ENCODE results near the gene ADGRD1. TPM values are rescaled to one million over a fixed set of nuclear protein-coding genes. Genes with fewer than 3 reads are reported as not detected.

ADGRD1 gene
- total RNA-seq, 4 donors from 2014 or later: 8.3 to 18.1 (median 12.5) TPM

DNA sequence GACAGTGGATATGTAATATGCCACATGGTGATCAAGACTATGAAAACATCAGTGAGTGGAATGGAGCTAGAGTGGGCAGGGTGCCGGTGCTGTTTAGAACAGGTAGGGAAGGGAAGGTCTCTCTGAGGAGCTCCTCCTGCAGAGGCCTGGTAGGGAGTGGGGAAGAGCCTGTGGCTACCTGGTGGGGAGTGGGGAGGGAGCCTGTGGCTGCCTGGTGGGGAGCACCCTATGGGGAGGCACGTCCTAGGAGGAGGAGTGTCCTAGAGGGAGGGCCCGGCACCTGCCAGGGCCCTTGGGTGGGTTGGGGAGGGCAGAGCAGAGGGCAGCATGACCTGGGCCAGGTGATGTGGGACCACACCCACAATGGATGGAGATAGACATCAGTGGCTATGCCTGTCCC is 122.6 kb downstream of the ADGRD1 start:
- intact Hi-C loops (cut with DNase I; ENCODE audit: low total_unique reads) (no loop called here), in situ Hi-C loops (cut with MboI; ENCODE audit: low pct_ligation_motif_present in 1 of 4, low pct_unique_long_range_greater_than_20kb in 1 of 4, low sequenced_read_pairs in 3 of 4) (no loop called here)
- H3K4me3 ChIP-seq: no peak overlapping the region
- no peaks in the 10 kb centered on the region for H3K9me3 ChIP-seq
- H3K4me1 ChIP-seq: no peaks in the 10 kb centered on the region
- no peak for DNase-seq
- TF ChIP-seq EP300 (IDR thresholded peaks at IDR 0.05; ENCODE audit: low read depth) (no peak), POLR2AphosphoS5 (IDR thresholded peaks at IDR 0.05) (no peak), POLR2A (IDR thresholded peaks at IDR 0.05) (no peak)
- TF ChIP-seq, protein P1, sequence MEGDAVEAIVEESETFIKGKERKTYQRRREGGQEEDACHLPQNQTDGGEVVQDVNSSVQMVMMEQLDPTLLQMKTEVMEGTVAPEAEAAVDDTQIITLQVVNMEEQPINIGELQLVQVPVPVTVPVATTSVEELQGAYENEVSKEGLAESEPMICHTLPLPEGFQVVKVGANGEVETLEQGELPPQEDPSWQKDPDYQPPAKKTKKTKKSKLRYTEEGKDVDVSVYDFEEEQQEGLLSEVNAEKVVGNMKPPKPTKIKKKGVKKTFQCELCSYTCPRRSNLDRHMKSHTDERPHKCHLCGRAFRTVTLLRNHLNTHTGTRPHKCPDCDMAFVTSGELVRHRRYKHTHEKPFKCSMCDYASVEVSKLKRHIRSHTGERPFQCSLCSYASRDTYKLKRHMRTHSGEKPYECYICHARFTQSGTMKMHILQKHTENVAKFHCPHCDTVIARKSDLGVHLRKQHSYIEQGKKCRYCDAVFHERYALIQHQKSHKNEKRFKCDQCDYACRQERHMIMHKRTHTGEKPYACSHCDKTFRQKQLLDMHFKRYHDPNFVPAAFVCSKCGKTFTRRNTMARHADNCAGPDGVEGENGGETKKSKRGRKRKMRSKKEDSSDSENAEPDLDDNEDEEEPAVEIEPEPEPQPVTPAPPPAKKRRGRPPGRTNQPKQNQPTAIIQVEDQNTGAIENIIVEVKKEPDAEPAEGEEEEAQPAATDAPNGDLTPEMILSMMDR (IDR thresholded peaks at IDR 0.05): no peak
- H3K27me3 ChIP-seq: no peaks in the 10 kb centered on the region
- H3K27ac ChIP-seq: no peak overlapping the region
- H3K36me3 ChIP-seq: no peaks in the 10 kb centered on the region
- 71 to 100% methylated on average over 1 to 3 of the region's 3 CpGs for WGBS, 2 donors (ENCODE audit: low coverage in 1 of 2)

DNA sequence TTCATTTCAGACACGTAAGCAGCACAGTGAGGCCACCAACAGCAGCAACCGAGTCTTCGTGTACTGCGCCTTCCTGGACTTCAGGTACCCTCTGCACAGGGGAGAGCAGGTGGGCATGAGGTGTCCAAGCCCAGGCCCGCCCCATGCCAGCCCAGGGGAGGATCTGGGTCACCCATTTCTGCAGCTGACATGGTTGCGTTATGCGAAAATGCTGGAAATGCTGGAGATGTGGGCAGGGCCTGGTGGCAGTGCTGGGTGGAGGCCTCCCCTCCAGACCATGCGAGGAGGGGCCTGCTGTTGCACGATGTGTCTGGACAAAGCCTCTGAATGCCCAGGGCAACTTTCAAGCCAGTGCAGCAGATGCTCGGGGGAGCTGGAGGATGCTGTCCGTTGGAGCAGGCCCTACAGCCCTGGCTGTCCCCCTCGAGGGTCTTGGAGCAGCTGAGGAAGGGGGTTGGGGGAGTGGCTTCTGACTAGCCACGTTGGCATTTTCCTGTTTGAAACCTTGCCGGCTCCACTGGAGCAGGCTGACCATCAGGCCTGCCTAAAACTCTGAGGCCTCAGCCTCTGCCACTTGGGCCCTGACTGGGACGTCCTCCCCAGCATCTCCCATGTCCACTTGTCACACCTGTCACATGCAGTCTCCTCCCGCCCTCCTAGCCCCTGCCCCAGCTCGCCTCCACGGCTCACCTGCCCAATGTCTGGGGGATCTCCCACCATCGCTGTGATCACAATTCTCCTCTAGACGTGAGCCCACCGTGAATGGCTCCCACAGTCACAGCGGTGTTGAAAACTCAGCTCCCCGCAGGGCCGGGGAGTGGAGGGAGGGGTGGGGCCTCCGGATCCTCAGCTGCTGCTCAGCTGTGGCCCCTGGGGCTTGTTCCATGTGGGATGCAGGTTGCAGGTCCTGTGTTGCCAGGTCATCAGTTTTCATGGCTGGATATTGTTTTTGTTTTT is 123.4 kb downstream of the ADGRD1 start:
- TF ChIP-seq POLR2A (IDR thresholded peaks at IDR 0.05) (no peak), POLR2AphosphoS5 (IDR thresholded peaks at IDR 0.05) (no peak), EP300 (IDR thresholded peaks at IDR 0.05; ENCODE audit: low read depth) (no peak)
- TF ChIP-seq, protein P1 (IDR thresholded peaks at IDR 0.05): no peak
- in situ Hi-C loops (cut with MboI; ENCODE audit: low pct_ligation_motif_present in 1 of 4, low pct_unique_long_range_greater_than_20kb in 1 of 4, low sequenced_read_pairs in 3 of 4): no loop called here
- WGBS, 2 donors (ENCODE audit: low coverage in 1 of 2): 78% methylated on average over 23 of the region's 25 CpGs; no CpG with 5 or more reads in 1 of the 2 donors

DNA sequence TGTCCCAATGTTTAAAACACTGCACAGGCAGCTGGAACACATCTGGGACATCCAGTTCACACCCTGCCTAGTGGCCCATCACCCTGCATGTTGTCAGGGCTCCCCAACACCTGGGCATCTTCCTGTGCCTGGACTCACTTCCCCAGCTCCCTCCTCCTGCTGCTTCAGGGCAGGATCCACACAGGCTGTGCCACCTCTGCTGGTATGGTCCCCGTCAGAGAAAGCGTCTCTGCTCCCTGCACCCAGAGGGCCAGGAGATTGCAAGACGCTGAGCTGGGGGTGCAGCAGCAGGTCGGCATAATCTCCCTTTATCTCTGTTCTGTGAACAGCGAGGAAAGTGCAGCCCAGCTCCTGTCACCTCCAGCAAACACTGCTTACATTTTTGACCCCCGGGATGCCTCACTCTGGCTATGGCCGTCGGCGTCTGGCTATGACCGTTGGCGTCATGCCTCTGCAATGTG is 124.3 kb downstream of the ADGRD1 start:
- DNase-seq: no peak
- intact Hi-C loops (cut with DNase I; ENCODE audit: low total_unique reads) (no loop called here), in situ Hi-C loops (cut with MboI; ENCODE audit: low pct_ligation_motif_present in 1 of 4, low pct_unique_long_range_greater_than_20kb in 1 of 4, low sequenced_read_pairs in 3 of 4) (no loop called here)
- no peaks in the 10 kb centered on the region for H3K36me3 ChIP-seq
- no peaks in the 10 kb centered on the region for H3K4me1 ChIP-seq
- H3K9me3 ChIP-seq: no peaks in the 10 kb centered on the region
- 77% methylated on average over 8 of the region's 11 CpGs; no CpG with 5 or more reads in 1 of the 2 donors for WGBS, 2 donors (ENCODE audit: low coverage in 1 of 2)
- no peak overlapping the region for H3K4me3 ChIP-seq
- TF ChIP-seq, protein P1 (IDR thresholded peaks at IDR 0.05): no peak
- TF ChIP-seq POLR2A (IDR thresholded peaks at IDR 0.05): no peak
- TF ChIP-seq EP300 (IDR thresholded peaks at IDR 0.05; ENCODE audit: low read depth): no peak
- no peak for TF ChIP-seq POLR2AphosphoS5 (IDR thresholded peaks at IDR 0.05)
- no peaks in the 10 kb centered on the region for H3K27me3 ChIP-seq
- H3K27ac ChIP-seq: no peak overlapping the region

More for the DNA sequence above, 123.4 kb downstream of the ADGRD1 start:
- Histone ChIP-seq H3K4me1 (no peaks in the 10 kb centered on the region), H3K27me3 (no peaks in the 10 kb centered on the region), H3K4me3 (no peak overlapping the region), H3K36me3 (no peaks in the 10 kb centered on the region), H3K27ac (no peak overlapping the region), H3K9me3 (no peaks in the 10 kb centered on the region)
- no peak for DNase-seq
- intact Hi-C loops (cut with DNase I; ENCODE audit: low total_unique reads): no loop called here

DNA sequence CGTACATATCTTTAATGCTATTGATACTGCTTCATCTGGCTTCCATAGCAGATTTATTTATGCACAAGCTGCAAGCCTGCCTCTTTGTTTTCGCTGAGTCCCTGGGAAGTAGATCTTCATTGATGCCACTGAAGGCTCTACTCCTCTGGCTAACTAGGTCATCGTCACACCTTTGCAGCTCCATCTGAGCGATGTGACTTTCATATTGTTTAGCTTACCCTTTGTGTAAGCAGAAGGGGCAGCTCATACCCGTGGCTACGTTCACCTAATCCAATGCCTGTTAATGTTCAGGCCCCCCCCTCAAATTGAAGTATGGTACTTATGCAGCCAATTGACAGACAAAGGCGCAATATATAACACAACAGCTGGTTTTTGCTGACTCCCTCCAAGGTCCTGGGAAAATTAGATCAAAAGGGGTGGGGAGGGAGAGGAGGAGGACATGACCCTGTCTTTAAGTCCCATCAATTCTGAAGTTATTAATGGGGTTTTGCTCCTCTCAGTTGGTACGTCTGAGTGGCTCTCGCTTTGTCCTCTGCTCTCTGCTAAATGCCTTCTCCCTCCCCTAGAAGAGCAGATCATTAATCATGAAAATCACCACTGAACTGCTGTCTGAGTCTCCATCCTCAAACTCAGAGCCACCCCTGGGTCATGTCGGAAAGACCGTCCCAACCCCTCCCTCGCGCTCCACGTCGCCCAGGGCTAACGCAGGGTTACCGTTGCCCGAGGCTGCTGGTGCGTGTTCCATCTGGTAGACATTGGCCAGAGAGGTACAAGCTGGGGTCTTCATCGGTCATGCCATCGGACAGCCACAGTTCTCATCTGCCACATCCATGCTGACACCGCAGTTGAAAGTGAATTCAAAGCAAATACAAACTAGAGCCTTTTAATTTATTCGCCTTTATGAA is 128.8 kb downstream of the ADGRD1 start:
- no peaks in the 10 kb centered on the region for H3K36me3 ChIP-seq
- H3K4me3 ChIP-seq: no peak overlapping the region
- WGBS, 2 donors (ENCODE audit: low coverage in 1 of 2): 80 to 85% methylated on average over 18 to 23 of the region's 23 CpGs
- in situ Hi-C loops (cut with MboI; ENCODE audit: low pct_ligation_motif_present in 1 of 4, low pct_unique_long_range_greater_than_20kb in 1 of 4, low sequenced_read_pairs in 3 of 4) (no loop called here), intact Hi-C loops (cut with DNase I; ENCODE audit: low total_unique reads) (no loop called here)
- H3K4me1 ChIP-seq: no peaks in the 10 kb centered on the region
- no peak for TF ChIP-seq POLR2AphosphoS5 (IDR thresholded peaks at IDR 0.05)
- no peak overlapping the region for H3K27ac ChIP-seq
- H3K27me3 ChIP-seq: no peaks in the 10 kb centered on the region
- no peaks in the 10 kb centered on the region for H3K9me3 ChIP-seq
- DNase-seq: no peak
